ENCODE data around the gene DNAJC5. TPM values are rescaled to one million over a fixed set of nuclear protein-coding genes. Genes with fewer than 3 reads are reported as not detected.

DNAJC5 gene
- total and polyA plus RNA-seq, 2 donors (not counting 3 experiments of a cell fraction or from before 2014, with no cell fraction given): 44.7 to 60.3 TPM

DNA sequence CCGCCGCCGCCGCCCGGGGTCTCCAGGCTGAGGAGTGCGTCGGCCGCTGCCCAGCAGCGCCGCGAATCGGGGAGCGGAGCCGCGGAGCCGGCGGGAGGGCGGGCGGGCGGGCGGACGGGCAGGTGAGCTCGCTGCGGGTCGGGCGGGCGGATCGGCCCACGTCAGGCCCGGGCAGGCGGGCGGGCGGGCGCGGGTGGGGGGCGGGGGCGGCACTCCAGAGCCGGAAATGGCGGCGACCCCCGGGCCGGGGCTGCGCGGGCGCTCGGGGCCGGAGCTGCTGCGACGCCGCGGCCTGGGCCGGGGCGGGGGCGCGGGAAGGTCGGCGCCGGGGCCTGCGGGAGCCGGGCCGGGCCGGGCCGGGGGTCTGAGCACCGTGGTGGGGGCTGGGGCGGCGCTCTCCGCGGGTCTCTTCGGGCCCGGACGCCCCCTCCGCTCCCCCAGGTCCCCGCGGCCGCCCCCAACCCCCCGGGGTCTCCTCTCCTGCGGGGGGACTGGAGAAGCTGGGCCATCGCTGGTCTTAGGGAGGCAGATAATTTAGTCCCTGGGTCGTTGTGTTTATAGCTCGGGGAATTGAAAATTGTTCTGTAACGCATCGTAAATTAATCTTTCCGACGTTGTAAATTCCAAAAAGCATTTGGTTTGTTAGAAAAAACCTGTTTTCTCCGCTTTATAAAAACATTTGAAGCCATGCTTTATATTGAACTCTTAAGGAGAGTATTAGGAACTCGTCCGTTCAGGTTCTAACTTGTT, 451 bp downstream of the DNAJC5 start:
- H3K9ac ChIP-seq (replicated peaks; ENCODE audit: extremely low read depth, insufficient read depth, low read length): peak overlapping the region; percentile 72
- peaks cover 51% of the 10 kb centered on the region for H3K79me2 ChIP-seq (ENCODE audit: control insufficient read depth, insufficient read depth, low read length)
- POLR2A ChIA-PET: no interaction called here
- H4K20me1 ChIP-seq (replicated peaks; ENCODE audit: control insufficient read depth, extremely low read depth, insufficient read depth, low read length): peaks cover 13% of the 10 kb centered on the region
- CTCF ChIA-PET: interaction anchor here (0.7 to 1.8 kb wide), 13 partner anchors 14 to 357 kb away, joined by 3 to 11 read pairs (median 3); partner anchors contain the start of genes ARFRP1, PRPF6, SAMD10 and TPD52L2
- H3K9me1 ChIP-seq (replicated peaks; ENCODE audit: control insufficient read depth, extremely low read depth, insufficient read depth, low read length): no peaks in the 10 kb centered on the region
- intact Hi-C loops (cut with micrococcal nuclease): loop anchor here (10.0 kb wide), 1 partner anchor 159 kb away; no protein-coding TSS in a partner anchor
- no peak for TF ChIP-seq MYC (IDR thresholded peaks at IDR 0.05; ENCODE audit: low read depth, low read length)
- TF ChIP-seq FOS (IDR thresholded peaks at IDR 0.05; ENCODE audit: borderline replicate concordance, insufficient read depth, low read length): no peak
- TF ChIP-seq POLR2A (IDR thresholded peaks at IDR 0.05; ENCODE audit: low read depth, low read length): no peak
- no peak for TF ChIP-seq EZH2 (IDR thresholded peaks at IDR 0.05; ENCODE audit: borderline replicate concordance, low read depth, low read length, severe bottlenecking)
- no peak for TF ChIP-seq JUN (IDR thresholded peaks at IDR 0.05; ENCODE audit: borderline replicate concordance, insufficient read depth, insufficient read length, low read depth)
- no peak for TF ChIP-seq GATA2 (IDR thresholded peaks at IDR 0.05; ENCODE audit: insufficient read depth, insufficient read length, low read depth, low read length)
- TF ChIP-seq, protein P1, sequence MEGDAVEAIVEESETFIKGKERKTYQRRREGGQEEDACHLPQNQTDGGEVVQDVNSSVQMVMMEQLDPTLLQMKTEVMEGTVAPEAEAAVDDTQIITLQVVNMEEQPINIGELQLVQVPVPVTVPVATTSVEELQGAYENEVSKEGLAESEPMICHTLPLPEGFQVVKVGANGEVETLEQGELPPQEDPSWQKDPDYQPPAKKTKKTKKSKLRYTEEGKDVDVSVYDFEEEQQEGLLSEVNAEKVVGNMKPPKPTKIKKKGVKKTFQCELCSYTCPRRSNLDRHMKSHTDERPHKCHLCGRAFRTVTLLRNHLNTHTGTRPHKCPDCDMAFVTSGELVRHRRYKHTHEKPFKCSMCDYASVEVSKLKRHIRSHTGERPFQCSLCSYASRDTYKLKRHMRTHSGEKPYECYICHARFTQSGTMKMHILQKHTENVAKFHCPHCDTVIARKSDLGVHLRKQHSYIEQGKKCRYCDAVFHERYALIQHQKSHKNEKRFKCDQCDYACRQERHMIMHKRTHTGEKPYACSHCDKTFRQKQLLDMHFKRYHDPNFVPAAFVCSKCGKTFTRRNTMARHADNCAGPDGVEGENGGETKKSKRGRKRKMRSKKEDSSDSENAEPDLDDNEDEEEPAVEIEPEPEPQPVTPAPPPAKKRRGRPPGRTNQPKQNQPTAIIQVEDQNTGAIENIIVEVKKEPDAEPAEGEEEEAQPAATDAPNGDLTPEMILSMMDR (IDR thresholded peaks at IDR 0.05; ENCODE audit: extremely low read depth in 1 of 2, insufficient read depth in 1 of 2, low read depth in 1 of 2, low read length in 2 of 2): no peak
- TF ChIP-seq, protein P2, sequence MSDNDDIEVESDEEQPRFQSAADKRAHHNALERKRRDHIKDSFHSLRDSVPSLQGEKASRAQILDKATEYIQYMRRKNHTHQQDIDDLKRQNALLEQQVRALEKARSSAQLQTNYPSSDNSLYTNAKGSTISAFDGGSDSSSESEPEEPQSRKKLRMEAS (IDR thresholded peaks at IDR 0.05; ENCODE audit: insufficient read depth, insufficient read length): no peak
- TF ChIP-seq POLR2AphosphoS5 (IDR thresholded peaks at IDR 0.05; ENCODE audit: insufficient read depth, low read depth, low read length): no peak
- H3K27me3 ChIP-seq (ENCODE audit: control insufficient read depth in 2 of 2, insufficient read depth in 2 of 2, low read length in 2 of 2): no peaks in the 10 kb centered on the region
- H3K27ac ChIP-seq (ENCODE audit: insufficient read depth, low read depth, low read length): peak overlapping the region; percentile 66
- H3K36me3 ChIP-seq (ENCODE audit: control insufficient read depth in 2 of 2, extremely low read depth in 1 of 2, insufficient read depth in 2 of 2, low read length in 2 of 2): peaks cover 8 to 20% of the 10 kb centered on the region in 2 experiments
- H3K4me1 ChIP-seq (ENCODE audit: control insufficient read depth, extremely low read depth, insufficient read depth, low read length): peaks cover 14% of the 10 kb centered on the region
- no peak overlapping the region for H2AFZ ChIP-seq (ENCODE audit: low read depth, low read length)
- DNase-seq (ENCODE audit: low read depth, low spot score): no peak
- no peak for FAIRE-seq
- H3K9me3 ChIP-seq (replicated peaks; ENCODE audit: control insufficient read depth, insufficient read depth, low read length): no peaks in the 10 kb centered on the region
- TSS peak; percentile 85 for BruUV-seq (replicated peaks)
- dilution Hi-C loops (cut with MboI; ENCODE audit: extremely low pct_ligation_motif_present, low sequenced_read_pairs): no loop called here
- H3K4me3 ChIP-seq (replicated peaks in 1 of 3; ENCODE audit: insufficient read depth in 1 of 3, low read depth in 1 of 3, low read length in 3 of 3): peak overlapping the region; percentile 67 to 98 (median 86)
- peak overlapping the region; percentile 96 for H3K4me2 ChIP-seq (ENCODE audit: insufficient read depth, low read length)
